C4-2B (cell line): Measurements from ENCODE around the gene TRIM17.

Source experiments
- ZFX ChIP-seq: fragments of 450-650 bp; IDR thresholded peaks from 2 replicates; pipeline ENCODE4 v1.6.1; 2017
- TF ChIP-seq, protein P1 (sequence below): fragments of 450-650 bp; conservative IDR thresholded peaks from 2 replicates; pipeline ENCODE4 v1.5.1; 2017; ENCODE audit warnings: mild to moderate bottlenecking

DNA sequence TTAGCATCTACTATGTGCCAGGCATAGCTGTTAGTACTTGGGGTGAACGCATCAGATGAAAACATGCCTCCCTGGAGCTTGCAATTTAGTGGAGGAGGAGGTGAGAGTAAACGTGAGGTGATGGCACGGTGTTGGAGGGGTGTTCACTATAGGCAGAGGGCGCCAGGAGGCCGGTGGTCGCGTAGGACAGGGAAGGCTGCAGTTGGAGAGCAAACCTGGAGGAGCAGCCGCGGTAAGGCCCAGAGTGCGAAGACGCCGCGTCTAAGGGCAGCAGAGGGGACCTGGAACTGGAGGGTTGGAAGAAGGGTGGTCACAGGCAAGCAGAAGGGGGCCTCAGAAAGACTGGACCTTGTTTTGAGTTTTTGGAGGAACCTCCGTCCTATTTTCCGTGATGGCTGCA is 30.2 kb upstream of the TRIM17 start:
- TF ChIP-seq, protein P1, sequence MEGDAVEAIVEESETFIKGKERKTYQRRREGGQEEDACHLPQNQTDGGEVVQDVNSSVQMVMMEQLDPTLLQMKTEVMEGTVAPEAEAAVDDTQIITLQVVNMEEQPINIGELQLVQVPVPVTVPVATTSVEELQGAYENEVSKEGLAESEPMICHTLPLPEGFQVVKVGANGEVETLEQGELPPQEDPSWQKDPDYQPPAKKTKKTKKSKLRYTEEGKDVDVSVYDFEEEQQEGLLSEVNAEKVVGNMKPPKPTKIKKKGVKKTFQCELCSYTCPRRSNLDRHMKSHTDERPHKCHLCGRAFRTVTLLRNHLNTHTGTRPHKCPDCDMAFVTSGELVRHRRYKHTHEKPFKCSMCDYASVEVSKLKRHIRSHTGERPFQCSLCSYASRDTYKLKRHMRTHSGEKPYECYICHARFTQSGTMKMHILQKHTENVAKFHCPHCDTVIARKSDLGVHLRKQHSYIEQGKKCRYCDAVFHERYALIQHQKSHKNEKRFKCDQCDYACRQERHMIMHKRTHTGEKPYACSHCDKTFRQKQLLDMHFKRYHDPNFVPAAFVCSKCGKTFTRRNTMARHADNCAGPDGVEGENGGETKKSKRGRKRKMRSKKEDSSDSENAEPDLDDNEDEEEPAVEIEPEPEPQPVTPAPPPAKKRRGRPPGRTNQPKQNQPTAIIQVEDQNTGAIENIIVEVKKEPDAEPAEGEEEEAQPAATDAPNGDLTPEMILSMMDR, result no peak
- no peak for TF ChIP-seq ZFX
